OCI-LY3 (cell line): ENCODE results near the gene CROCC2.

ENCODE experiments used
- H2AFZ ChIP-seq: fragments of 200-600, 300-600 bp; shearing (Covaris generic); 2 replicates; pipeline ENCODE4 v1.6.0; 2014; ENCODE audit warnings: antibody characterized with exemption, low read depth, low read length
- H3K27ac ChIP-seq: fragments of 200-600, 300-600 bp; sonication (generic); 2 replicates; pipeline ENCODE4 v1.5.1; 2014; ENCODE audit warnings: mild to moderate bottlenecking, low read length, moderate library complexity, mixed read lengths
- H3K27me3 ChIP-seq: fragments of 200-600, 300-600 bp; sonication (generic); 2 replicates; pipeline ENCODE4 v1.6.1; 2014; ENCODE audit warnings: low read depth, low read length, mixed read lengths
- H3K36me3 ChIP-seq: fragments of 200-600, 300-600 bp; sonication (generic); replicated peaks from 2 replicates; pipeline ENCODE3; 2014; ENCODE audit warnings: low read depth, low read length, mixed read lengths
- H3K4me1 ChIP-seq: fragments of 300-600, 200-600 bp; sonication (generic); 2 replicates; pipeline ENCODE4 v1.6.1; 2014; ENCODE audit warnings: low read length, mixed read lengths
- H3K4me2 ChIP-seq: fragments of 200-600, 300-600 bp; sonication (generic); 2 replicates; pipeline ENCODE4 v1.6.1; 2014; ENCODE audit warnings: low read length, mixed read lengths
- H3K4me3 ChIP-seq: fragments of 300-600, 200-600 bp; sonication (generic); 2 replicates; pipeline ENCODE4 v1.5.1; 2014; ENCODE audit warnings: antibody characterized with exemption, mild to moderate bottlenecking, low read length, moderate library complexity
- H3K79me2 ChIP-seq: fragments of 300-600, 200-600 bp; shearing (Covaris generic); 2 replicates; pipeline ENCODE4 v1.6.1; 2014; ENCODE audit warnings: mild to moderate bottlenecking, low read length, mixed read lengths
- H3K9ac ChIP-seq: fragments of 300-600, 200-600 bp; shearing (Covaris generic); 2 replicates; pipeline ENCODE4 v1.6.0; 2014; ENCODE audit warnings: mild to moderate bottlenecking, low read length, moderate library complexity
- H3K9me3 ChIP-seq: fragments of 200-600, 300-600 bp; shearing (Covaris generic); 2 replicates; pipeline ENCODE4 v1.6.1; 2014; ENCODE audit warnings: low read length, mixed read lengths; ENCODE audit not compliant: insufficient read depth
- H4K20me1 ChIP-seq: fragments of 200-600, 300-600 bp; sonication (generic); 2 replicates; pipeline ENCODE4 v1.6.1; 2016; ENCODE audit warnings: low read length, mixed read lengths; ENCODE audit not compliant: insufficient read depth
- CTCF ChIP-seq: fragments of 200-600, 300-600 bp; sonication (generic); IDR thresholded peaks from 2 replicates; pipeline ENCODE4 v1.5.1; 2014; ENCODE audit warnings: antibody characterized with exemption, low read length, low read depth
- EZH2phosphoT487 ChIP-seq: fragments of 200-600 bp; shearing (Covaris generic); IDR thresholded peaks from 2 replicates; pipeline ENCODE4 v1.6.1; 2018; ENCODE audit warnings: antibody characterized with exemption, mixed run types, low read depth

The CROCC2 gene

GRCh38 chr2:240953426-240954410 lies 47.6 kb downstream of the CROCC2 start:
- Histone ChIP-seq H3K27ac (no peak overlapping the region), H3K4me2 (no peak overlapping the region), H2AFZ (no peak overlapping the region), H3K27me3 (peaks cover 4% of the 10 kb centered on the region; the same call in 1 of the 2 replicates), H3K79me2 (no peaks in the 10 kb centered on the region), H3K36me3 (no peaks in the 10 kb centered on the region), H3K9ac (no peak overlapping the region), H3K4me3 (no peak overlapping the region), H3K9me3 (no peaks in the 10 kb centered on the region), H3K4me1 (no peaks in the 10 kb centered on the region), H4K20me1 (no peaks in the 10 kb centered on the region)
- TF ChIP-seq CTCF (no peak), EZH2phosphoT487 (no peak)

- TF ChIP-seq CTCF (no peak), EZH2phosphoT487 (no peak)
Observed at GRCh38 chr2:240954436-240955305, 48.5 kb downstream of the CROCC2 start.

GRCh38 chr2:240955306-240956170 lies 49.4 kb downstream of the CROCC2 start:
- H3K9me3 ChIP-seq: no peaks in the 10 kb centered on the region
- H3K4me2 ChIP-seq: no peak overlapping the region
- no peaks in the 10 kb centered on the region for H3K79me2 ChIP-seq
- no peak overlapping the region for H3K9ac ChIP-seq
- peaks cover 4% of the 10 kb centered on the region; the same call in 1 of the 2 replicates for H3K27me3 ChIP-seq
- no peaks in the 10 kb centered on the region for H3K4me1 ChIP-seq
- H3K27ac ChIP-seq: no peak overlapping the region
- H3K4me3 ChIP-seq: no peak overlapping the region
- TF ChIP-seq CTCF: no peak
- H4K20me1 ChIP-seq: no peaks in the 10 kb centered on the region
- no peak overlapping the region for H2AFZ ChIP-seq
- no peaks in the 10 kb centered on the region for H3K36me3 ChIP-seq

More at GRCh38 chr2:240954436-240955305, 48.5 kb downstream of the CROCC2 start:
- Histone ChIP-seq H3K4me1 (no peaks in the 10 kb centered on the region), H3K9me3 (no peaks in the 10 kb centered on the region), H3K27ac (no peak overlapping the region), H2AFZ (no peak overlapping the region), H3K9ac (no peak overlapping the region), H3K4me2 (no peak overlapping the region), H4K20me1 (no peaks in the 10 kb centered on the region), H3K79me2 (no peaks in the 10 kb centered on the region), H3K36me3 (no peaks in the 10 kb centered on the region), H3K27me3 (peaks cover 4% of the 10 kb centered on the region; the same call in 1 of the 2 replicates), H3K4me3 (no peak overlapping the region)
